Bronchial epithelial cell (primary cell): Measurements from ENCODE around the gene CDC7. TPM values are rescaled to one million over a fixed set of nuclear protein-coding genes. Genes with fewer than 3 reads are reported as not detected.

ENCODE experiments used
- DNase-seq: peaks from one replicate; pipeline ENCODE4 v3.0.0-alpha.2; 2010; ENCODE audit warnings: low read depth
- FAIRE-seq: peaks from 2 replicates; lab custom pipeline; 2011; peaks lifted over from hg19 to GRCh38; lab: Jason Lieb, UNC
- H3K27me3 ChIP-seq: 2 replicates; pipeline ENCODE4 v1.5.1; 2011; ENCODE audit warnings: low read length; ENCODE audit not compliant: control insufficient read depth, insufficient read depth
- H3K36me3 ChIP-seq: 2 replicates; pipeline ENCODE4 v1.5.1; 2011; ENCODE audit warnings: low read length; ENCODE audit not compliant: control insufficient read depth, insufficient read depth
- H3K4me3 ChIP-seq: 2 replicates; pipeline ENCODE4 v1.5.1; 2011; ENCODE audit warnings: mild to moderate bottlenecking, low read depth, low read length, control low read depth
- CTCF ChIP-seq: IDR thresholded peaks from 2 replicates; pipeline ENCODE4 v1.5.1; 2011; ENCODE audit warnings: mild to moderate bottlenecking, moderate library complexity, low read length, control low read depth, inconsistent platforms; ENCODE audit not compliant: insufficient read depth, severe bottlenecking
- total RNA-seq: library from RNA; depleted of rRNA; stranded (reverse); fragments of >200 nt; gene quantifications from 2 replicates; pipeline ENCODE4 v1.2.1, GENCODE V29; 2014

The CDC7 gene
- total RNA-seq, 1 donor from 2014 or later = 2.1 TPM

GRCh38 chr1:91572044-91572443 is 71.4 kb downstream of the CDC7 start:
- H3K36me3 ChIP-seq = no peaks in the 10 kb centered on the region
- no peaks in the 10 kb centered on the region for H3K27me3 ChIP-seq
- H3K4me3 ChIP-seq = no peak overlapping the region
- DNase-seq = no peak
- no peak for FAIRE-seq
- no peak for TF ChIP-seq CTCF

Other genes with a start within 250 kb of the CDC7 start
- not detected in 2 replicates for gene HFM1, start 96.0 kb upstream of the CDC7 start, total RNA-seq